Epithelial cell of prostate (primary cell): Measurements from ENCODE around the gene GRK1.

Source experiments
- DNase-seq: peaks from one replicate; pipeline ENCODE4 v3.0.0-alpha.2; 2011; ENCODE audit warnings: low read depth, low spot score
- H3K27ac ChIP-seq: fragments of 450-650 bp; 2 replicates; pipeline ENCODE4 v1.5.1; 2017; ENCODE audit warnings: mild to moderate bottlenecking

Gene GRK1

GRCh38 chr13:113785051-113786010 lies 118.3 kb downstream of the GRK1 start:
- DNase-seq: peak; percentile 81

DNA sequence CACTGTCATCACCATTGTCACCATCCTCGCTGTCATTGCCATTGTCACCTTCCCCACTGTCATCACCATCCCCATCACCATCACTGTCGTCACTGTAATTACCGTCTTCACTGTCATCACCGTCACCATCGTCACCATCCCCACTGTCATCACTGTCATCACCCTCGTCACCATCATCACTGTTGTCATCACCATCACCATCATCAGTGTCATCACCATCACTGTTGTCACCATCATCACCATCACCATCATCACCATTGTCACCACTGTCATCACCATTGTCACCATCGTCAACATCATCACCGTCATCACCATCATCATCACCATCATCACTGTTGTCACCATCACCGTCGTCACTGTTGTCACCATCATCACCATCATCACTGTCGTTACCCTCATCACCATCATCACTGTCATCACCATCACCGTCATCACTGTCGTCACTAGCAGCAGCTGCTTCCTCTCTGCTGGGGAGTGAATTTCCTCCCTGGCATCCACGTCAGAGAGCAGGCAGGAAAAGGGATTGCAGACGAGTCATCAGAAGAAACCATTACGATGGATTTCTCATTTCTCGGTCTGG lies 119.3 kb downstream of the GRK1 start:
- H3K27ac ChIP-seq: no peak overlapping the region
- no peak for DNase-seq

More at GRCh38 chr13:113785051-113786010, 118.3 kb downstream of the GRK1 start:
- H3K27ac ChIP-seq: peak overlapping the region; percentile 90
